HG02885 (cell line): ENCODE results near the gene EZH1.

Experiments
- ATAC-seq: cut with Tn5 transposase; IDR thresholded peaks from one replicate; pipeline ENCODE4 v1.9.1; 2021; ENCODE audit warnings: mild to moderate bottlenecking; ENCODE audit not compliant: unreplicated experiment, poor library complexity

The EZH1 gene

DNA sequence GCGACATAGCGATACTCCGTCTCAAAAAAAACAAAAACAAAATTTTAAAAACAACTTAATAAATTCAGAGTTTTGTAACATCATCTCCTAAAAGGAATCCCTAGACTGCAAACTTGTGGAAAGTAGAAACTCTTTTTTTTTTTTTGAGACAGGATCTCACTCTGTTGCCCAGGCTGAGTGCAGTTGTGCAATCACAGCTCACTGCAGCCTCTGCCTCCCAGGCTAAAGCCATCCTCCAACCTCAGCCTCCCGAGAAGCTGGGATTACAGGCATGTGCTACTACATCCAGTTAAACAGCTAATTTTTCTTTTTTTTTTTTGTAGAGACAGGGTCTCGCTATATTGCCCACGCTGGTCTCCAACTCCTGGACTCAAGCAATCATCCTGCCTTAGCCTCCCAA is 19.7 kb downstream of the EZH1 start:
- ATAC-seq, result no peak

DNA sequence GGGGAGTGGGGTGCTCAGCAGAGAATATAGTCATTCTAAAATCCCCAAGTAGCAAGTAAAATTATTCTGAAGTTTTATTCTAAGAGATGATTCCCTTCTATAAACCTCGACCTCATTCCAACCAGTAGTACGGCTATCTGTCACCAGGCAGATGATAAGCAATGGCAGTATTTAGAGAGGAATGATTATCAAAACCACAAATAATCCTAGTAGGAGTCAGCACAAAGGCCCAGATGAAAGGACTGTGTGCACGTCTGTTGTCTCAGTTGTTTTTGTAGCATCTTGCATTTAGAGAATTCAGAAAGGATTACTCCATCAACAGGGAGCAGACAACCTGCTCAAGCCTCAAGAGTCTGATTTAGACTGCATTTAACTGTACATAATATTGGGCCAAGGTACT is 21.2 kb downstream of the EZH1 start:
- no peak for ATAC-seq

- no peak for ATAC-seq
These were observed 23.8 kb downstream of the EZH1 start for GRCh38 chr17:42720996-42721583.

- ATAC-seq, result no peak
These were observed 35.3 kb downstream of the EZH1 start for GRCh38 chr17:42709561-42709960.

GRCh38 chr17:42708588-42708987 is 36.3 kb downstream of the EZH1 start:
- ATAC-seq, result no peak

DNA sequence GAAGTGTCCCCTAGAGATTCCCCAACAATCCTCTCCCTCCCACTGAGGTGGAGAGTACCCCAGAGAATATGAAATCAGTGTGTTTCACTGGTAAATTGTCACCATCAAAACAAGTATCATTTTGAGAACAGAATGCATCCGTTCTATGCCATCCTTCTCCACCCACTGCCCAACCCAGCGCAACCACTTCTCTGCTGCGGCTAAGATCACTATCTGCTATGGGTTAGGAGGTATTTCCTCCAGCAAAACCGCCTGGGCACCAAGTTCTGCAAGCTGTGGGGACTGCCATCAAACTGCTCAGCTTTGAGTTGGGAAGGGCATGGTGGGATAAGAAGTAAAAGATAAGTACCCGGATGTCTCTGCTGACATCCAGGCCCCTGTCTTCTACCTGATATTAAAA is 38.1 kb downstream of the EZH1 start:
- no peak for ATAC-seq

- ATAC-seq, result peak; percentile 80
These were observed 39.9 kb downstream of the EZH1 start for GRCh38 chr17:42704837-42705494.

GRCh38 chr17:42704490-42704836 is 40.4 kb downstream of the EZH1 start:
- no peak for ATAC-seq

DNA sequence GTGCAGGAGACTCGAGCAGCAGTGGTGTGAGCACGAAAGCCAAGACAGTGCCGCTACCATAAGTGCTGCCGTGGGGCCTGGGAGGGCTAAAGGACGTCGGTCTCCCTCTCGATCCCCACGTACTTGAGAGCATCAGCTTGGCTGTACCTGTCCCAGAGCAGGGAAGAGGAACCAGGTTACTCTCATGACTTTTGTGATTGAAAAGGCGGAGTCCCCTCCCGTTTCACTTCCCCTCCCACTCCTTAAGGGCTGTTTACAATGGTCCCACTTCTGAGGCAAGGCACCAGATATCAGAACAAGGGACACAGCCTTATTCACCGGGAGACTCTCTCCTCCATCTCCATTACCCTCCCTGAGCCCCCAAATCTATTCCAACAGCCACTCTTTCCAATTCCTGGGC is 42.4 kb downstream of the EZH1 start:
- no peak for ATAC-seq

- no peak for ATAC-seq
These were observed 44.1 kb downstream of the EZH1 start for GRCh38 chr17:42700586-42701289.

DNA sequence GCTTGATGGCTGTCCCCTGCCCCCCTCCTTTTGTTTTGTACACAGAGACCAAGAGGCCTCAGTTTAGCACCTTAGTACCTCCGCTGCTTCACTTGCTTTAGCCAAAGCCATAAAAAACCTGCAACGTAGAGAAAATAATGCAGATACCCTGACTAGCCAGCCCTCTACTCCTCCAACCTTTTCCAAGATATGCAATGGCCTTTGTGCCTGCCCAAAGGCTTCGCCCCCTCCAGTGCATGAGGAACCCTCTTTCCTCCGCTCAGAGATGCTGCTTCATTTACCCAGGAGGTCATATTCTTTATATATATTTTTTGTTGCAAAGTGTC is 45.5 kb downstream of the EZH1 start:
- ATAC-seq, result no peak

DNA sequence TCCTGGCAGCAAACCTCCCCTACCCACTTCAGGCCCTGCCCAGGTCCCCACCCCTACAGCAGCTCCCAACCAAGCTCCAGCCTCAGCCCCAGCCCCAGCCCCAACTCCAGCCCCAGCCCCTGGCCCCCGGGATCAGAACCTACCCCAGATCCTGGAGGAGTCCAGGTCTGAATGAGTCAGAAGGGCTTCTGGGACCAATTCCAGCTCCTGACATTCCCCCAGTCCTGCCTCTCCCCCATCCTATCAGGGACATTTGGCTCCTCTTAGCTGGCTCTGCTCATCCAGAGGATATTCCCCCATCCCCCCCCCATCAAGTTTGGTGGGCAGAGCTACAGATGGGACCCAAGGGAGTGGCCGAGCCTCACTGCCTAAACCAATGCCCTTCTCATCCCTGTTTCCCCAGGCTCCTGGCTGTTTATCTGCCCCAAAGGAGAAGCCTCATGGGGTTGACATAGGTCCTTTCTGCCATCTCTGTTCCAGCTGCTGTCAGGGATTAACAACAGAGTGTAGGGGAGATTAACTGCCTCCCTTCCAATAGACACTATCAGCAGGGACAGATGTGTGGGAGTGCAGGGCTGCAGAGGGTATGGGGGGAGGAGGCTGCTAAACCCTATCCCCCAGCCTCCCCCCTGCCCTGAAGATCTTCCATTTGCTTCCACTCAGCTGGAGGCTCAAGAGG is 46.0 kb downstream of the EZH1 start:
- ATAC-seq, result no peak

GRCh38 chr17:42697108-42697811 is 47.6 kb downstream of the EZH1 start:
- no peak for ATAC-seq

DNA sequence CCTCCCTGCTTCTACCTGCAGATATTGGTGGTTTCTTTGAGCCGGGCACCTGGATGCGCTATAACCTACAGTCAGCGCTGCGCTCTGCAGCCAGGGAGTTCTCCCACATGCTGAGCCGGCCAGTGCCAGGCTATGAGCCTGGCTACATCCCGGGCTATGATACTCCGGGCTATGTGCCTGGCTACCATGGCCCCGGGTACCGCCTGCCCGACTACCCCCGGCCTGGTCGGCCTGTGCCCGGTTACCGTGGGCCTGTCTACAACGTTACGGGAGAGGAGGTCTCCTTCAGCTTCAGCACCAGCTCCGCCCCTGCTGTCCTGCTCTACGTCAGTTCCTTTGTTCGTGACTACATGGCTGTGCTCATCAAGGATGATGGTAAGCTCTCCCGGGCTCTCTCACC is 49.3 kb downstream of the EZH1 start:
- ATAC-seq, result no peak

GRCh38 chr17:42694524-42694923 is 50.3 kb downstream of the EZH1 start:
- no peak for ATAC-seq

DNA sequence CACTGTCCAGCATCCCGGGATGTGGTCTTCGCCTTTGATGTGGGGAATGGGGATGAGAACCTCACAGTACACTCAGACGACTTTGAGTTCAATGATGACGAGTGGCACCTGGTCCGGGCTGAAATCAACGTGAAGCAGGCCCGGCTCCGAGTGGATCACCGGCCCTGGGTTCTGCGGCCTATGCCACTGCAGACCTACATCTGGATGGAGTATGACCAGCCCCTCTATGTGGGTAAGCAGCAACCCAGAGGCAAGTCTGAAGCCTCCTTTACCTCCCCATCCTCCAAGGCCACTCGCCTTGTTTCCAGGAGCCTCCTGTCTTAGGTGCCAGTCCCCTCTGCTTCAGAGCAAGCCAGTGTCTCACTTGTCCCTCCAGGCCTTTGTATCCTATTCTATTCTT is 52.4 kb downstream of the EZH1 start:
- no peak for ATAC-seq

DNA sequence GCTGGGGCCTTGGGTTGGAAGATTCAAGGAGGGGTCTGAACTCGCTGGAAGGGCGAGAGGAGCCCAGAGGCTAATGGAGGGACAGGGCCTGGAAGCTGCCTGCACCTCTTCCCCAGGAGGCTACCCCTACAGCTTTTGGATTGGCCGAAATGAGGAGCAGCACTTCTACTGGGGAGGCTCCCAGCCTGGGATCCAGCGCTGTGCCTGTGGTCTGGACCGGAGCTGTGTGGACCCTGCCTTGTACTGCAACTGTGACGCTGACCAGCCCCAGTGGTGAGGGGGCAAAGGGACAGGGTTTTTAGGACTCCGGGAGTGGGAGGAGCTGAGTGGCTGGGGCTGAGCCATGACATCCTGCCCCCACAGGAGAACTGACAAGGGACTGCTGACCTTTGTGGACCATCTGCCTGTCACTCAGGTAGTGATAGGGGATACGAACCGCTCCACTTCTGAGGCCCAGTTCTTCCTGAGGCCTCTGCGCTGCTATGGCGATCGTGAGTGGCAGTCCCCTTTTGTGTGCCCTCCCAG is 53.8 kb downstream of the EZH1 start:
- ATAC-seq, result no peak

GRCh38 chr17:42690596-42690995 is 54.2 kb downstream of the EZH1 start:
- ATAC-seq, result no peak

GRCh38 chr17:42687707-42688320 is 57.0 kb downstream of the EZH1 start:
- no peak for ATAC-seq

- no peak for ATAC-seq
These were observed 58.2 kb downstream of the EZH1 start for GRCh38 chr17:42686520-42687128.
